ENCODE data around the gene SIDT1. TPM values are rescaled to one million over a fixed set of nuclear protein-coding genes. Genes with fewer than 3 reads are reported as not detected.
A peak's percentile ranks its signal among the peaks of the same experiment; 100 is the strongest.

The SIDT1 gene
- total and polyA plus RNA-seq, 4 donors: 1.0 to 16.3 (median 4.6) TPM

DNA sequence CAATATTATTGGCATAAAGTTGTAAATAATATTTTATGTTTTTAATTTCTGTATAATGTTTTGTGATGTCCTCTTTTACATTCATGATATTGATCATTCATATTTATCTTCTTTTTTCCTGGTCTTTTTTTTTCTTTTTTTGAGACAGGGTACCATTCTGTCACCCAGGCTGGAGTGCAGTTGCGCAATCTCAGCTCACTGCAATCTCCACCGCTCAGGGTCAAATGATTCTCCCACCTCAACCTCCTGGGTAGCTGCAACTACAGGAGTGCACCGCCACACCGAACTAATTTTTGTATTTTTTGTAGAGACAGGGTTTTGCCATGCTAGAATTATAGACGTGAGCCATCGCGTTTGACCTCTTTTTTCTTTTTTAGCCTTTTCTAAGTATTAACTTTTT lies 111.2 kb downstream of the SIDT1 start:
- H3K4me1 ChIP-seq (ENCODE audit: control insufficient read depth in 5 of 5, insufficient read depth in 5 of 5, low read length in 5 of 5): peaks cover 0 to 2% (median 0%) of the 10 kb centered on the region in 5 donors
- 94 to 98% methylated on average over 7 of the region's 7 CpGs for WGBS, 2 donors
- no peaks in the 10 kb centered on the region for H3K27me3 ChIP-seq (ENCODE audit: control insufficient read depth in 3 of 3, insufficient read depth in 3 of 3, low read length in 2 of 3)
- H3K9ac ChIP-seq (ENCODE audit: insufficient read depth in 1 of 2, low read length in 2 of 2): no peak overlapping the region
- peaks cover 0 to 3% (median 0%) of the 10 kb centered on the region in 4 donors for H3K9me3 ChIP-seq (ENCODE audit: control insufficient read depth in 4 of 4, insufficient read depth in 3 of 4, low read length in 3 of 4)
- ATAC-seq (ENCODE audit: insufficient read depth, low FRiP score) (no peak), DNase-seq (no peak)
- no peak overlapping the region for H3K4me3 ChIP-seq
- TF ChIP-seq, protein P1, sequence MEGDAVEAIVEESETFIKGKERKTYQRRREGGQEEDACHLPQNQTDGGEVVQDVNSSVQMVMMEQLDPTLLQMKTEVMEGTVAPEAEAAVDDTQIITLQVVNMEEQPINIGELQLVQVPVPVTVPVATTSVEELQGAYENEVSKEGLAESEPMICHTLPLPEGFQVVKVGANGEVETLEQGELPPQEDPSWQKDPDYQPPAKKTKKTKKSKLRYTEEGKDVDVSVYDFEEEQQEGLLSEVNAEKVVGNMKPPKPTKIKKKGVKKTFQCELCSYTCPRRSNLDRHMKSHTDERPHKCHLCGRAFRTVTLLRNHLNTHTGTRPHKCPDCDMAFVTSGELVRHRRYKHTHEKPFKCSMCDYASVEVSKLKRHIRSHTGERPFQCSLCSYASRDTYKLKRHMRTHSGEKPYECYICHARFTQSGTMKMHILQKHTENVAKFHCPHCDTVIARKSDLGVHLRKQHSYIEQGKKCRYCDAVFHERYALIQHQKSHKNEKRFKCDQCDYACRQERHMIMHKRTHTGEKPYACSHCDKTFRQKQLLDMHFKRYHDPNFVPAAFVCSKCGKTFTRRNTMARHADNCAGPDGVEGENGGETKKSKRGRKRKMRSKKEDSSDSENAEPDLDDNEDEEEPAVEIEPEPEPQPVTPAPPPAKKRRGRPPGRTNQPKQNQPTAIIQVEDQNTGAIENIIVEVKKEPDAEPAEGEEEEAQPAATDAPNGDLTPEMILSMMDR (IDR thresholded peaks at IDR 0.05; ENCODE audit: control extremely low read depth, extremely low read depth): no peak
- H3K36me3 ChIP-seq (ENCODE audit: control insufficient read depth in 4 of 4, insufficient read depth in 4 of 4, low read length in 4 of 4): no peaks in the 10 kb centered on the region
- no peak overlapping the region for H3K27ac ChIP-seq (ENCODE audit: low read depth in 1 of 2, low read length in 1 of 2)

DNA sequence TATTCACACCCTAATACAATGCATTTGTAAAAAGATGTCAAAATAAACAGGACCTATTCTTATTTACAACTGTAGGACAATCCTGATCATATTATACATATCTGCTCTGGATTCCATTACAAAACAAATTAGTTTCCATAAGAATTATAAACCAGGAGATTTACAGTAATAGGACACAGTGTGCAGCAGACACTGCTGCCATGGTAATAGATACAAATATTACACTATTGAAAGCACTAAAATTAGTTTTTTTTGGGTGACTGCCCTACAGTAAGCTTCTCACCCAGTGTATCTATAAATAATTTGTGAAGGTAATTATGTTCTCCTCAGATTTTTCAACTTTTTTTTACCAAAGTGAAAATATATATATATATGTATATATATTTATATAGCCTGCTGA lies 116.2 kb downstream of the SIDT1 start:
- no peak overlapping the region for H3K4me3 ChIP-seq
- DNase-seq (peak in 1 of 3 donors; percentile 23), ATAC-seq (ENCODE audit: insufficient read depth, low FRiP score) (no peak)
- no peaks in the 10 kb centered on the region for H3K27me3 ChIP-seq (ENCODE audit: control insufficient read depth in 3 of 3, insufficient read depth in 3 of 3, low read length in 2 of 3)
- no peak overlapping the region for H3K27ac ChIP-seq (ENCODE audit: low read depth in 1 of 2, low read length in 1 of 2)
- peaks cover 0 to 3% (median 0%) of the 10 kb centered on the region in 4 donors for H3K9me3 ChIP-seq (ENCODE audit: control insufficient read depth in 4 of 4, insufficient read depth in 3 of 4, low read length in 3 of 4)
- H3K36me3 ChIP-seq (ENCODE audit: control insufficient read depth in 4 of 4, insufficient read depth in 4 of 4, low read length in 4 of 4): no peaks in the 10 kb centered on the region
- TF ChIP-seq, protein P1 (IDR thresholded peaks at IDR 0.05; ENCODE audit: control extremely low read depth, extremely low read depth): no peak
- peaks cover 0 to 8% (median 4%) of the 10 kb centered on the region in 5 donors for H3K4me1 ChIP-seq (ENCODE audit: control insufficient read depth in 5 of 5, insufficient read depth in 5 of 5, low read length in 5 of 5)
- no peak overlapping the region for H3K9ac ChIP-seq (ENCODE audit: insufficient read depth in 1 of 2, low read length in 2 of 2)

DNA sequence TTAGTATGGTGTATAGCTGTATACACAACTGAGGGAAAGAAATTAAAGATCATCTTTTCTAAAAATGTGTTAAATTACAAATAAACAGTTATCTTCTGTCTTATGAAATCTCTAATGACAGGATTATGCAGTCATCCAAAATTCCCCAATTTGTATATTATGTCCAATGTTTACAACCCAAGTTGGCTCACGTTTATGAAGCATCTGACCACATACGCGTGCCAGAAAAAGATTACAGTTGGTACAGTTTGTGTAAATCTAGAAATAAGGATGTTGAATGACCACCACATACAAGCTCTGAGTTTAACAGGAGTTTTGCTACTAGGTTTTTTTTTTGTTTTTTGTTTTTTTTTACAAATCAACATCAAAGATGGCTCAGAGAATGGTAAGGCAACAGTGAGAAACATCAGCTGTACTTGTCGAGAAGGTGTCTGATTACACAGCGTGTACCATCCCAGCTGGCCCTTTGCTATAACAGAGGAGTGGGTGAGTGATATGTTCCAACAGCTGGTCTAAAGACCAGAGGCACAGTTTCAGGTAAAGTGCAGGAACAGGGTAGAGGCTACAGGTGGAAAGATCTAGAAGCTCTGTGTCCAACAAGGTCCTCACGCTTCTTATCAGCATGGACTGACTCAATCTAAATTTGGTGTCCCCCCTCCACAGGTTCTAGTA lies 117.0 kb downstream of the SIDT1 start:
- Histone ChIP-seq H3K4me3 (no peak overlapping the region), H3K9me3 (ENCODE audit: control insufficient read depth in 4 of 4, insufficient read depth in 3 of 4, low read length in 3 of 4) (peaks cover 0 to 3% (median 0%) of the 10 kb centered on the region in 4 donors), H3K27ac (ENCODE audit: low read depth in 1 of 2, low read length in 1 of 2) (no peak overlapping the region), H3K27me3 (ENCODE audit: control insufficient read depth in 3 of 3, insufficient read depth in 3 of 3, low read length in 2 of 3) (no peaks in the 10 kb centered on the region), H3K36me3 (ENCODE audit: control insufficient read depth in 4 of 4, insufficient read depth in 4 of 4, low read length in 4 of 4) (no peaks in the 10 kb centered on the region), H3K9ac (ENCODE audit: insufficient read depth in 1 of 2, low read length in 2 of 2) (peak overlapping the region in 1 of 2 donors; percentile 7), H3K4me1 (ENCODE audit: control insufficient read depth in 5 of 5, insufficient read depth in 5 of 5, low read length in 5 of 5) (peaks cover 0 to 8% (median 4%) of the 10 kb centered on the region in 5 donors)
- ATAC-seq (ENCODE audit: insufficient read depth, low FRiP score) (no peak), DNase-seq (peak in 2 of 3 donors; percentile 78 to 84)
- 84 to 88% methylated on average over 6 of the region's 6 CpGs for WGBS, 2 donors
- TF ChIP-seq, protein P1 (IDR thresholded peaks at IDR 0.05; ENCODE audit: control extremely low read depth, extremely low read depth): no peak
